Activated CD8-positive, alpha-beta T cell treated with anti-CD3 and anti-CD28 coated beads, Interleukin-2, amount 10 ng/mL, durations not matched to agents 7 days and 5 days (primary cell): Measurements from ENCODE around the gene HMMR. TPM values are rescaled to one million over a fixed set of nuclear protein-coding genes. Genes with fewer than 3 reads are reported as not detected.

Source experiments
- ATAC-seq: fragments of 150-1000 bp; cut with Tn5 transposase; one replicate; pipeline ENCODE4 v1.10.0; 2021; ENCODE audit warnings: moderate library complexity
- CTCF ChIA-PET: fragments of 350-600 bp; sonication (Branson Sonifier 250); formaldehyde crosslinking; loops from one replicate; lab custom pipeline; 2021; ENCODE audit warnings: antibody characterized with exemption; lab: Charles Lee
- POLR2A ChIA-PET: fragments of 350-600 bp; sonication (Branson Sonifier 250); formaldehyde crosslinking; loops from one replicate; lab custom pipeline; 2021; ENCODE audit warnings: antibody characterized with exemption; lab: Charles Lee
- DNase-seq: peaks from one replicate; pipeline ENCODE4 v3.0.0-alpha.2; 2020
- H3K27ac Mint-ChIP-seq: one replicate; pipeline ENCODE4 v1.8.0; 2021; ENCODE audit warnings: mild to moderate bottlenecking, mixed read lengths
- H3K27me3 Mint-ChIP-seq: one replicate; pipeline ENCODE4 v1.8.0; 2021; ENCODE audit warnings: low read depth, mixed read lengths
- H3K36me3 Mint-ChIP-seq: one replicate; pipeline ENCODE4 v1.8.0; 2021; ENCODE audit warnings: low read depth, mixed read lengths
- H3K4me1 Mint-ChIP-seq: one replicate; pipeline ENCODE4 v1.8.0; 2021; ENCODE audit warnings: low read depth, mixed read lengths
- H3K4me3 Mint-ChIP-seq: one replicate; pipeline ENCODE4 v1.8.0; 2021; ENCODE audit warnings: mild to moderate bottlenecking, mixed read lengths
- H3K9me3 Mint-ChIP-seq: one replicate; pipeline ENCODE4 v1.8.0; 2022; ENCODE audit warnings: mixed read lengths; ENCODE audit not compliant: insufficient read depth
- total RNA-seq, 2 experiments: library from RNA; stranded (reverse); gene quantifications; one replicate each; pipeline ENCODE4 v1.2.3, GENCODE V29; 2021

The HMMR gene
- total RNA-seq, 2 experiments from 2014 or later: 85.8 to 87.7 TPM

- peaks cover 27% of the 10 kb centered on the region for H3K4me1 Mint-ChIP-seq
Measured at GRCh38 chr5:163456840-163457239, 3.6 kb upstream of the HMMR start.

DNA sequence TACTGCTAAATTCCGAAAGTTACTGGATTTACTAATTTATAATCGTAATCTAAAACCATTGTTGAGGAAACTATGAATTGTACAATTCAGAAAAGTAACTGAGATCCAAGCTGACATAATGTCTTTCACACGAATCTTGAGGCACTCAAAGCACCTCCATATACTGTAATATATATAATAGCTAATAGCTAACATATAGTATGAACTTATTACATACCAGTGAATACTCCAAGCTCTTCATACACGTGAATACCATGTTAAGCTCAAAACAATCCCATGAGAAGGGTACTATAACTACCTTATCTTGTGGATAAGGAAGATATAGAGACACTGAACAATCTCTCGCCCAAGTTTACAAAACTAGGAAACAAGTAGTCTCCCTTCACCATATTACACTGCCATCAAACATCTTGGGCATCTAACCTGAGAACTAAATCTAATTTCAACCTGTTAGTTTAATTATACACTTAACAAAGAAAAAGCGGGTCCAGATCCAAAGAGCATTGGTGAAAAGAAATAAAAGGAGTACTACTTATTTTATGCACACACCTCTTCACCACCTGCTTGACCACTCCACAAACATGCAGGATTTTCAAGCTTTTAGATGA lies 1.6 kb upstream of the HMMR start:
- H3K27me3 Mint-ChIP-seq: no peaks in the 10 kb centered on the region
- peaks cover 37% of the 10 kb centered on the region for H3K4me1 Mint-ChIP-seq
- POLR2A ChIA-PET: interaction anchor here (1.0 to 7.9 kb wide), 10 partner anchors 12 to 47 kb away, joined by 3 to 185 read pairs (median 15); partner anchors contain the start of genes CCNG1 and MAT2B
- H3K36me3 Mint-ChIP-seq: peaks cover 50% of the 10 kb centered on the region
- DNase-seq: no peak
- peak overlapping the region; percentile 96 for H3K4me3 Mint-ChIP-seq
- CTCF ChIA-PET: interaction anchor here (1.0 to 4.4 kb wide), 10 partner anchors 8 to 51 kb away, joined by 3 to 25 read pairs (median 5); partner anchors contain the start of genes CCNG1 and MAT2B
- no peak for ATAC-seq
- peak overlapping the region; percentile 100 for H3K27ac Mint-ChIP-seq
- no peaks in the 10 kb centered on the region for H3K9me3 Mint-ChIP-seq

More at GRCh38 chr5:163456840-163457239, 3.6 kb upstream of the HMMR start:
- Mint-ChIP-seq H3K9me3 (no peaks in the 10 kb centered on the region), H3K27me3 (no peaks in the 10 kb centered on the region), H3K27ac (no peak overlapping the region), H3K4me3 (no peak overlapping the region), H3K36me3 (peaks cover 57% of the 10 kb centered on the region)
- POLR2A ChIA-PET: interaction anchor here (6.6 to 7.9 kb wide), 2 partner anchors 16 to 49 kb away, joined by 153 to 185 read pairs; partner anchors contain the start of genes CCNG1 and MAT2B
- CTCF ChIA-PET: interaction anchor here (1.2 kb wide), 1 partner anchor 12 kb away, joined by 4 read pairs; no protein-coding TSS in a partner anchor
- no peak for ATAC-seq
- DNase-seq: no peak

- peaks cover 53% of the 10 kb centered on the region for H3K36me3 Mint-ChIP-seq
- no peaks in the 10 kb centered on the region for H3K9me3 Mint-ChIP-seq
- H3K27me3 Mint-ChIP-seq: no peaks in the 10 kb centered on the region
- H3K4me3 Mint-ChIP-seq: peak overlapping the region; percentile 96
- CTCF ChIA-PET: interaction anchor here (0.9 to 4.4 kb wide), 10 partner anchors 9 to 51 kb away, joined by 3 to 25 read pairs (median 7); partner anchors contain the start of genes CCNG1 and MAT2B
- DNase-seq: no peak
- peaks cover 42% of the 10 kb centered on the region for H3K4me1 Mint-ChIP-seq
- H3K27ac Mint-ChIP-seq: peak overlapping the region; percentile 100
- no peak for ATAC-seq
- POLR2A ChIA-PET: interaction anchor here (1.0 to 7.9 kb wide), 11 partner anchors 9 to 47 kb away, joined by 3 to 185 read pairs (median 15); partner anchors contain the start of genes CCNG1 and MAT2B
Measured at GRCh38 chr5:163459462-163459818, 992 bp upstream of the HMMR start.

GRCh38 chr5:163459819-163460561 lies 442 bp upstream of the HMMR start, which contains the start of gene NUDCD2:
NUDCD2 (minus strand) TSS chr5:163460102; CDS start chr5:163460050, 52 bp downstream.
- ATAC-seq (peak; percentile 89), DNase-seq (peak; percentile 97)
- Mint-ChIP-seq H3K9me3 (no peaks in the 10 kb centered on the region), H3K4me3 (peak within 1 kb of the TSS; percentile 96), H3K27ac (peak within 1 kb of the TSS; percentile 100), H3K27me3 (no peaks in the 10 kb centered on the region), H3K4me1 (peaks cover 45% of the 10 kb centered on the region), H3K36me3 (peaks cover 53% of the 10 kb centered on the region)
- POLR2A ChIA-PET: interaction anchor here (0.6 to 7.9 kb wide), 14 partner anchors 8 to 56 kb away, joined by 3 to 185 read pairs (median 15); partner anchors contain the start of genes CCNG1 and MAT2B
- CTCF ChIA-PET: interaction anchor here (0.8 to 4.4 kb wide), 13 partner anchors 8 to 52 kb away, joined by 3 to 25 read pairs (median 6); partner anchors contain the start of genes CCNG1 and MAT2B

- DNase-seq (no peak), ATAC-seq (no peak)
- peak overlapping the region; percentile 25 for H3K4me3 Mint-ChIP-seq
- no peaks in the 10 kb centered on the region for H3K9me3 Mint-ChIP-seq
- CTCF ChIA-PET: no interaction called here
- H3K4me1 Mint-ChIP-seq: peaks cover 35% of the 10 kb centered on the region
- POLR2A ChIA-PET: interaction anchor here (6.6 to 7.9 kb wide), 2 partner anchors 22 to 43 kb away, joined by 153 to 185 read pairs; partner anchors contain the start of genes CCNG1 and MAT2B
- H3K27ac Mint-ChIP-seq: no peak overlapping the region
- H3K27me3 Mint-ChIP-seq: no peaks in the 10 kb centered on the region
- peaks cover 44% of the 10 kb centered on the region for H3K36me3 Mint-ChIP-seq
Measured at GRCh38 chr5:163463063-163463435, 2.6 kb downstream of the HMMR start.

DNA sequence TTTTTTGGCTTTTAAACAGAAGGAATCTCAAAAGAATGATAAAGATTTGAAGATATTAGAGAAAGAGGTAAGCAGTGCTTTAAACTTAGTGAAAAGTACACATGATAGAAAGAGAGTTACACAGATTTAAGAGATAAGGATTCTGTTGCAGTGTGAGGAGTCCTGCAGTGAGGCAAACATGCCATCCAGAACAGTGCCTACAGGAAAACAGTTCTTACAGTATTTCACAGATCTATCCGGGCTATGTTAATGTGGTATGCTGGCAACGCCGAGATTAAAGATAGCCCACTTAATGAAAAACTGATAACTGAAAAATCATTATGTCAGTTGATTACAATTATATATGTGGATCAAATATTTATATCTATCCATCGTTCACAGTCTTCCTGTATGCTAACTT lies 7.2 kb downstream of the HMMR start:
- H3K4me3 Mint-ChIP-seq: no peak overlapping the region
- H3K36me3 Mint-ChIP-seq: peaks cover 55% of the 10 kb centered on the region
- no peak overlapping the region for H3K27ac Mint-ChIP-seq
- H3K4me1 Mint-ChIP-seq: peaks cover 32% of the 10 kb centered on the region
- ATAC-seq (no peak), DNase-seq (no peak)
- CTCF ChIA-PET: interaction anchor here (0.7 to 2.5 kb wide), 6 partner anchors 8 to 35 kb away, joined by 3 to 7 read pairs (median 4); partner anchors contain the start of gene NUDCD2
- POLR2A ChIA-PET: interaction anchor here (0.7 to 1.4 kb wide), 2 partner anchors 8 to 29 kb away, joined by 4 read pairs; partner anchors contain the start of genes HMMR and NUDCD2
- no peaks in the 10 kb centered on the region for H3K9me3 Mint-ChIP-seq
- H3K27me3 Mint-ChIP-seq: no peaks in the 10 kb centered on the region

DNA sequence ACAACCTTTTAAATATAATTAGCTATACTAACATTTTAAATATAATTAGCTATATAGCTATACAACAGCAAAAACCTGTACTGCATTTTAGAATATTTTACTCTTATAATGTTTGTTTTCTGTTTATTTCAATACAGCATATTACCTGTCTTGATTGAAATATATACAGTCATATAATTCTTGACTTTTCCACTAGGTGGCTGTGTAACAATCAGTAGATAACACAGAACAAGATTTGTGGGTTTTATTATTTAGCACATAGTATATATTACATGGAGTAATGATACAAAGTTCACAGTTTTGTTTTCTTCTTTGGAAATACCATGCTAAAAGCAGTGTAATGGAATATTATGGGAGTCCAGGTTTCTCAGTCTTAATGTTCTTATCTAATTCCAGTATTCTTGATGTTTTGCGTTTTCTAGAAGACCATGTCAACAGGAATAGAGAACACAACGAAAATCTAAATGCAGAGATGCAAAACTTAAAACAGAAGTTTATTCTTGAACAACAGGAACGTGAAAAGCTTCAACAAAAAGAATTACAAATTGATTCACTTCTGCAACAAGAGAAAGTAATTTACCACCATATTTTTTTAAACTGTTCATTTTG lies 13.3 kb downstream of the HMMR start:
- Mint-ChIP-seq H3K4me3 (no peak overlapping the region), H3K4me1 (peaks cover 2% of the 10 kb centered on the region), H3K9me3 (no peaks in the 10 kb centered on the region), H3K36me3 (peaks cover 72% of the 10 kb centered on the region), H3K27me3 (no peaks in the 10 kb centered on the region), H3K27ac (no peak overlapping the region)
- no peak for DNase-seq
- ChIA-PET POLR2A (interaction anchor here (1.1 to 4.5 kb wide), 2 partner anchors 13 to 15 kb away, joined by 4 to 30 read pairs; partner anchors contain the start of genes HMMR and NUDCD2), CTCF (interaction anchor here (0.6 to 3.0 kb wide), 11 partner anchors 9 to 126 kb away, joined by 3 to 16 read pairs (median 3); partner anchors contain the start of genes HMMR, MAT2B and NUDCD2)
- ATAC-seq: peak; percentile 42

- ChIA-PET CTCF (interaction anchor here (1.1 to 3.0 kb wide), 3 partner anchors 14 to 30 kb away, joined by 3 to 16 read pairs (median 7); partner anchors contain the start of genes HMMR and NUDCD2), POLR2A (interaction anchor here (1.3 to 4.5 kb wide), 2 partner anchors 15 to 30 kb away, joined by 3 to 30 read pairs; partner anchors contain the start of genes HMMR, MAT2B and NUDCD2)
- peaks cover 2% of the 10 kb centered on the region for H3K4me1 Mint-ChIP-seq
- no peaks in the 10 kb centered on the region for H3K27me3 Mint-ChIP-seq
- DNase-seq: no peak
- no peak overlapping the region for H3K4me3 Mint-ChIP-seq
- H3K27ac Mint-ChIP-seq: no peak overlapping the region
- ATAC-seq: no peak
- H3K36me3 Mint-ChIP-seq: peaks cover 75% of the 10 kb centered on the region
- H3K9me3 Mint-ChIP-seq: no peaks in the 10 kb centered on the region
Measured at GRCh38 chr5:163475411-163475810, 15.0 kb downstream of the HMMR start.

GRCh38 chr5:163478126-163478981 lies 17.9 kb downstream of the HMMR start:
- no peaks in the 10 kb centered on the region for H3K4me1 Mint-ChIP-seq
- no peak overlapping the region for H3K27ac Mint-ChIP-seq
- no peak for ATAC-seq
- DNase-seq: no peak
- ChIA-PET CTCF (interaction anchor here (0.6 kb wide), 1 partner anchor 10 kb away, joined by 4 read pairs; no protein-coding TSS in a partner anchor), POLR2A (interaction anchor here (1.4 kb wide), 1 partner anchor 17 kb away, joined by 4 read pairs; the partner anchor contains the start of gene HMMR)
- H3K36me3 Mint-ChIP-seq: peaks cover 79% of the 10 kb centered on the region
- H3K4me3 Mint-ChIP-seq: no peak overlapping the region
- H3K9me3 Mint-ChIP-seq: no peaks in the 10 kb centered on the region
- no peaks in the 10 kb centered on the region for H3K27me3 Mint-ChIP-seq

DNA sequence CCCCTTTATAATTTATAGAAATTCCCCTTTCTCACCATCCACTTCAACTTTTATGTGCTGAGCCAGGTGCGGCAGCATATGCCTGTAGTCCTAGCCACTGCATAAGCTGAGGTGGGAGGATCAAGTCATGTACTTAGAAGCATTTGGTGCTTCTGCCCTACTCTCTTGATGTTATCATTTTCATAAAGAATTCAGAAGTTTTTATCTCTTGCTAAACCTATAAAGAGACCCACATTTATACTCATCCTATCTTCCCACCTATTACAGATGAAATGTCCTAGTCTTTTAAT lies 18.5 kb downstream of the HMMR start:
- no peak overlapping the region for H3K4me3 Mint-ChIP-seq
- H3K9me3 Mint-ChIP-seq: no peaks in the 10 kb centered on the region
- ChIA-PET POLR2A (interaction anchor here (1.4 kb wide), 1 partner anchor 18 kb away, joined by 4 read pairs; the partner anchor contains the start of gene HMMR), CTCF (interaction anchor here (0.6 kb wide), 1 partner anchor 11 kb away, joined by 4 read pairs; no protein-coding TSS in a partner anchor)
- H3K27me3 Mint-ChIP-seq: no peaks in the 10 kb centered on the region
- ATAC-seq: no peak
- no peak for DNase-seq
- H3K27ac Mint-ChIP-seq: no peak overlapping the region
- peaks cover 79% of the 10 kb centered on the region for H3K36me3 Mint-ChIP-seq
- no peaks in the 10 kb centered on the region for H3K4me1 Mint-ChIP-seq
